H1 (cell line): ENCODE measurements around the gene GALNT7. TPM values are rescaled to one million over a fixed set of nuclear protein-coding genes. Genes with fewer than 3 reads are reported as not detected.

ENCODE experiments used
- BRCA1 ChIP-seq: IDR thresholded peaks from 2 replicates; pipeline ENCODE4 v1.6.1; 2012; ENCODE audit warnings: low read depth, low read length, improper control_type of control experiment
- polyA plus RNA-seq, 7 experiments: library from polyadenylated mRNA; depleted of rRNA in 3 of 7; stranded (reverse) in 5 of 7; unstranded in 2 of 7; fragments of >200 nt in 5 of 7; fragments of 200-250 nt in 2 of 7; gene quantifications; 1 replicate in 5 of 7; 2 replicates in 1 of 7; 4 replicates in 1 of 7; pipeline versions ENCODE4 v1.2.1 to v1.2.3, GENCODE V29; 2011 to 2013; ENCODE audit warnings: missing spikeins in 2 of 7, mixed read lengths in 2 of 7
- total RNA-seq: library from RNA; stranded (reverse); fragmentation: NEBNext Ultra II Directional; extraction: Animal tissue kit (Norgen Biotek cat#: 25700); gene quantifications from 2 replicates; pipeline ENCODE4 v1.2.1, GENCODE V29; 2021

Gene GALNT7
- total and polyA plus RNA-seq, 2 of the 8 experiments (the other 6 are each of a cell fraction or from before 2014, with no cell fraction given): 22.4 to 85.5 TPM

GRCh38 chr4:173281406-173282255 lies 113.0 kb downstream of the GALNT7 start (continued):
- no peak for TF ChIP-seq BRCA1
